Astrocyte (in vitro differentiated cells and primary cell): ENCODE data around the gene PTPRD. TPM values are rescaled to one million over a fixed set of nuclear protein-coding genes. Genes with fewer than 3 reads are reported as not detected.

ENCODE experiments used
- DNase-seq: peaks from one replicate; pipeline ENCODE4 v3.0.0-alpha.2; 2010; ENCODE audit warnings: low read depth
- FAIRE-seq: peaks from 2 replicates; lab custom pipeline; 2011; peaks lifted over from hg19 to GRCh38; lab: Jason Lieb, UNC
- H2AFZ ChIP-seq: 2 replicates; pipeline ENCODE4 v1.6.0; 2012; ENCODE audit warnings: low read depth, low read length, inconsistent platforms
- H3K27ac ChIP-seq: 2 replicates; pipeline ENCODE4 v1.5.1; 2011; ENCODE audit warnings: low read depth, low read length, inconsistent platforms
- H3K27me3 ChIP-seq: 2 replicates; pipeline ENCODE4 v1.6.0; 2011; ENCODE audit warnings: low read length, inconsistent platforms; ENCODE audit not compliant: insufficient read depth
- H3K36me3 ChIP-seq: 2 replicates; pipeline ENCODE4 v1.5.1; 2011; ENCODE audit warnings: low read length, inconsistent platforms; ENCODE audit not compliant: insufficient read depth
- H3K4me1 ChIP-seq: 2 replicates; pipeline ENCODE4 v1.5.1; 2011; ENCODE audit warnings: low read length, inconsistent platforms; ENCODE audit not compliant: insufficient read depth
- H3K4me2 ChIP-seq: 2 replicates; pipeline ENCODE4 v1.6.0; 2012; ENCODE audit warnings: low read length, inconsistent platforms
- H3K4me3 ChIP-seq: 2 replicates; pipeline ENCODE4 v1.5.1; 2011; ENCODE audit warnings: low read depth, mild to moderate bottlenecking, low read length, inconsistent platforms; ENCODE audit not compliant: insufficient read depth
- H3K79me2 ChIP-seq: 2 replicates; pipeline ENCODE4 v1.6.0; 2012; ENCODE audit warnings: mild to moderate bottlenecking, low read length, inconsistent platforms; ENCODE audit not compliant: insufficient read depth
- H3K9ac ChIP-seq: 2 replicates; pipeline ENCODE4 v1.6.0; 2012; ENCODE audit warnings: mild to moderate bottlenecking, low read length, inconsistent platforms
- H3K9me3 ChIP-seq: 2 replicates; pipeline ENCODE4 v1.5.1; 2012; ENCODE audit warnings: low read depth, mild to moderate bottlenecking, low read length, inconsistent platforms; ENCODE audit not compliant: insufficient read depth
- H4K20me1 ChIP-seq: 2 replicates; pipeline ENCODE4 v1.6.0; 2012; ENCODE audit warnings: low read length, inconsistent platforms; ENCODE audit not compliant: insufficient read depth
- H3K27ac Mint-ChIP-seq: one replicate; pipeline ENCODE4 v1.8.0; 2021; ENCODE audit warnings: mild to moderate bottlenecking, mixed read lengths; ENCODE audit not compliant: unreplicated experiment
- H3K27me3 Mint-ChIP-seq: one replicate; pipeline ENCODE4 v1.8.0; 2021; ENCODE audit warnings: low read depth, mixed read lengths; ENCODE audit not compliant: unreplicated experiment
- H3K36me3 Mint-ChIP-seq: one replicate; pipeline ENCODE4 v1.8.0; 2021; ENCODE audit warnings: low read depth, mixed read lengths; ENCODE audit not compliant: unreplicated experiment
- H3K4me1 Mint-ChIP-seq: one replicate; pipeline ENCODE4 v1.8.0; 2021; ENCODE audit warnings: low read depth, mixed read lengths; ENCODE audit not compliant: unreplicated experiment
- H3K4me3 Mint-ChIP-seq: one replicate; pipeline ENCODE4 v1.8.0; 2021; ENCODE audit warnings: mild to moderate bottlenecking, moderate library complexity, mixed read lengths; ENCODE audit not compliant: unreplicated experiment
- H3K9me3 Mint-ChIP-seq: one replicate; pipeline ENCODE4 v1.8.0; 2021; ENCODE audit warnings: mild to moderate bottlenecking, mixed read lengths; ENCODE audit not compliant: unreplicated experiment
- CTCF ChIP-seq: IDR thresholded peaks from 2 replicates; pipeline ENCODE4 v1.5.1; 2011; ENCODE audit warnings: low read depth, mild to moderate bottlenecking, inconsistent platforms, low read length, moderate library complexity; ENCODE audit not compliant: insufficient read depth
- EZH2 ChIP-seq: IDR thresholded peaks from 2 replicates; pipeline ENCODE4 v1.6.1; 2012; ENCODE audit warnings: mild to moderate bottlenecking, low read length, inconsistent platforms; ENCODE audit not compliant: insufficient read depth
- total RNA-seq: library from RNA; stranded (reverse); gene quantifications from 2 replicates; pipeline ENCODE4 v1.2.1, GENCODE V29; 2021

The PTPRD gene
- total RNA-seq, 1 donor from 2014 or later = 88.1 TPM

- TF ChIP-seq EZH2 (no peak), CTCF (no peak)
- Histone ChIP-seq H3K4me2 (no peak overlapping the region), H3K27me3 (no peaks in the 10 kb centered on the region), H3K4me1 (no peaks in the 10 kb centered on the region), H2AFZ (no peak overlapping the region), H3K4me3 (no peak overlapping the region), H3K27ac (no peak overlapping the region), H3K36me3 (no peaks in the 10 kb centered on the region), H3K9me3 (no peaks in the 10 kb centered on the region), H3K79me2 (no peaks in the 10 kb centered on the region), H3K9ac (no peak overlapping the region), H4K20me1 (no peaks in the 10 kb centered on the region)
- H3K4me3 Mint-ChIP-seq = no peak overlapping the region
- H3K4me1 Mint-ChIP-seq = peaks cover 18% of the 10 kb centered on the region
- FAIRE-seq (no peak), DNase-seq (no peak)
- H3K9me3 Mint-ChIP-seq = peaks cover 6% of the 10 kb centered on the region
- no peaks in the 10 kb centered on the region for H3K27me3 Mint-ChIP-seq
- H3K27ac Mint-ChIP-seq = no peak overlapping the region
- peaks cover 5% of the 10 kb centered on the region for H3K36me3 Mint-ChIP-seq
These were observed 1850.2 kb downstream of the PTPRD start for GRCh38 chr9:8762479-8763085.

GRCh38 chr9:8760000-8760767 is 1852.6 kb downstream of the PTPRD start:
- Mint-ChIP-seq H3K27ac (peak overlapping the region; percentile 36), H3K27me3 (no peaks in the 10 kb centered on the region), H3K4me1 (peaks cover 12% of the 10 kb centered on the region), H3K9me3 (peaks cover 6% of the 10 kb centered on the region), H3K4me3 (no peak overlapping the region), H3K36me3 (peaks cover 5% of the 10 kb centered on the region)
- FAIRE-seq = no peak
- H3K36me3 ChIP-seq = no peaks in the 10 kb centered on the region
- no peak overlapping the region for H2AFZ ChIP-seq
- TF ChIP-seq EZH2 = no peak
- H4K20me1 ChIP-seq = no peaks in the 10 kb centered on the region
- no peak overlapping the region for H3K4me2 ChIP-seq
- no peaks in the 10 kb centered on the region for H3K4me1 ChIP-seq
- no peak overlapping the region for H3K4me3 ChIP-seq
- no peaks in the 10 kb centered on the region for H3K27me3 ChIP-seq
- no peaks in the 10 kb centered on the region for H3K9me3 ChIP-seq
- no peak overlapping the region for H3K27ac ChIP-seq
- no peak for DNase-seq
- no peaks in the 10 kb centered on the region for H3K79me2 ChIP-seq
- H3K9ac ChIP-seq = no peak overlapping the region

GRCh38 chr9:8757881-8758280 is 1854.9 kb downstream of the PTPRD start:
- Histone ChIP-seq H3K4me1 (no peaks in the 10 kb centered on the region), H3K27me3 (no peaks in the 10 kb centered on the region), H3K27ac (no peak overlapping the region), H3K9ac (no peak overlapping the region), H3K79me2 (no peaks in the 10 kb centered on the region), H3K36me3 (no peaks in the 10 kb centered on the region), H4K20me1 (no peaks in the 10 kb centered on the region), H3K4me3 (no peak overlapping the region), H2AFZ (no peak overlapping the region), H3K9me3 (no peaks in the 10 kb centered on the region), H3K4me2 (no peak overlapping the region)
- TF ChIP-seq CTCF (no peak), EZH2 (no peak)
- Mint-ChIP-seq H3K9me3 (peaks cover 6% of the 10 kb centered on the region), H3K27ac (no peak overlapping the region), H3K4me3 (no peak overlapping the region), H3K27me3 (no peaks in the 10 kb centered on the region), H3K4me1 (peaks cover 9% of the 10 kb centered on the region), H3K36me3 (peaks cover 5% of the 10 kb centered on the region)
- FAIRE-seq (no peak), DNase-seq (no peak)
